GM19240 (cell line): ENCODE results near the gene PI4KA.

Source experiments
- DNase-seq: peaks from one replicate; pipeline ENCODE4 v3.0.0; 2011; ENCODE audit warnings: low spot score; ENCODE audit not compliant: insufficient read length

Gene PI4KA

GRCh38 chr22:20794650-20795413 is 63.8 kb downstream of the PI4KA start:
- DNase-seq = no peak

DNA sequence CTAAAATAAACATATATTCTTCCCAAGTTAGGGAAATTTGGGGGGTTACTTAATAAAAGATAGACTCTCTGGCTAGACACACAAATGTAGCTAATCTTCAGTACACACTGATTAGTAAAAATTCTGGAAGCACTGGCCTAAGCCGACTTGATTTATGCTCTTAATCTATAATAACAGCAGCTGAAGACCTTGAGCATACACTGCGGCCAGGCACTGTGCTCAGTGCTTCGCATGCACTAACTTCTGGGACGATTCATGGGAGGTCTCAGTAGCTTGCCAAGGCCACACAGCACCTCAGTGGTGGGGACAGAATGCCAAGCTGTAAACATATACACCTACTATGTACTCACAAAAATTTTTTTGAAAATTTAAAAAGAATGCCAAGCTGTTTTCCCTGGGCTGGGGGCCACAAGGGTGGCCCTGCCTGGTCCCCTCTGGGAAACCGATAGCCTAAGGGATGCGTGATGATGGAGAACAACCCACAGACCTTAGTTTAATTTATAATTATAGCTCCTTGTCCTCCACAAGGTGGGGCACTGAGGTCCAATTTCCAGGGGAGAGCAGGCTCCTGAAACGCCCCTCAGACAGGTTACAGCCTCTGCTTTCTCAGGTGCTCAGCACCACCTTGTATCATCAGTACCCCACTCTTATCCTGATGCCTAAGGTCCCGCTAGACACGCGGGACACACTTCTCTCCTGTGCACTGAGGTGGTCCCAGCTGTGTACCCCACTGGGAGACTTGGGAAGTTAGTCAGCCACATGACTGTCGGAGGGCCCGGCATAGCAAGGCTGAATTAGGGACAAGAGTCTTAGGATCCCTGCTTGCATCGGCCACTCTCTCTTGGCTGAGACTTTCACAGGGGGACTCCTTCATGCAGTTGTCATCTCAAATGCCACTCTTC is 64.6 kb downstream of the PI4KA start:
- DNase-seq = no peak

- DNase-seq = no peak
These were observed 65.5 kb downstream of the PI4KA start for GRCh38 chr22:20792966-20793728.

DNA sequence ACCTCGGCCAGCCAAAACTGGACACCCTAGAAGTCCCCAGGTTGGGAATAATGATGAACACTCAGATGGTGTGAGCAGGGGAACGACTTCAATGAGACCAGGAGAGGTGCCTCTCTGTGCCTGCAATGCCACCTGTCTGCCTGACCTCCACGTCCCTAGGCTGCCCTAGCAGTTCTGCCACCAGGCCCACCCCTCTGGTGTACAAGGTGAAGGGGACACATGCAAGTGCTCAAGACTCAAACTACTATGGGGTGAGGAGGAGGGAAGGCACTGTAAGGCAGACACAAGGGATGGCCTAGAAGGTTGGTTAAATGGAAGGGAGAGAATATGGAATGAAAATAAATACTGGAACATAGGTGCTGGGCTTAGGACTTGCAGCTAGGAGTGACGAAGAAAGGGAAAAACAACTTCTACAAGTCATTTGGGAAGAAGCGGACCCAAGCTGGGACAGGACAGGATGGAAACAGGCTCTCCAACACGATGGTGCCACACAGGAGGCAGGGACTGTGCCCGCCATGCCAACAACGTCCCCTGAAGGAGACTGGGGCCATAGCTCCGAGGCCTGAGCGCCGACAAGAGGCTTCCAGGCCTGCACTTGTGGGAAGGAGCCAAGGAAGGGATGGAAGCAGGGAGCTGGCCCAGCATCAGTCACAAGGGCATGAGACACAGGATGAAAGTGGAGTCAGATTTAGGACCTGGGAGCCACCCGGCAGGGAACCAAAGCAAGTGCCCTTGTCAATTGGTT is 66.2 kb downstream of the PI4KA start:
- no peak for DNase-seq

GRCh38 chr22:20788627-20789344 is 69.8 kb downstream of the PI4KA start:
- DNase-seq = no peak

DNA sequence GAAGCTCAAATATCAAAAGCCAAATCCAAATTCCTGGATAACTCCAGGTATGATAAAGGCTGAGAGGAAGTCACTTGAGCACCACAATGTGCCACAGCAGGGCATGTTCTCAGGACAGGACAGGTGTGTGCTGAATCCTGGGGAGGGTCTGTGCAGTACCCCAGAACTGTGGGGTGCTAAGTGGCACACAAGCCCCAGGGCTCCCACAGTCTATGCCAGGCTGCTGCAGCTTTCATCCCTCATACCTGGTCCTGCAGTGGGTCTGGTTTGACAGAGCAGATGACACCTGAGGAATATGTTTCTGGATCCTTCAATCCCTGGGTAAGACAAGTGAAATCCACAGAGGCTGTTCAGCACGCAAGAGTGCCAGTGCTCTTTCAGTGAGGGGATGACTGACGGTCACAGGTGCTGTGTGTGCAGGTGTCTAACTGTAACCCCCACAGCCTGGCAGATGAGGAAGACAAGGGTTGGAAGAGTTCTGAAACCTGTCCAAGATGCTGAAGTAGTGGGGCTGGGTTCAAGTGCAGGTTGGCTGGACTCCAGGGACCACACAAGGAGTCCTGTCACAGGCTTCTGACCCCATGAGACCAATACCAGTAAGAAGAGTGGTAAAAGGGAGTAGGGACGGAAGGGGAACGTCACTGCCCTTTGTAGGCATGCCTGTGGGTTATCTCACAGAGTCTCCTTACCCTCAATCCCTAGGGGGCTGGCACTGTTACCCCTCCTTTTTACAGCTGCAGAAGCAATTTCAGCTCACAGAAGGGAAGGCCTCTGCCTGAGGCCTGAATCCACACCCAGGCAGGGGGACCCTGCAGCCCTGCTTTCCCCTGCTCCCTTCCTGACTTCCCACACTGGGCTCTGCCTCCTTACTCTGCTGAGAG is 70.6 kb downstream of the PI4KA start:
- no peak for DNase-seq

DNA sequence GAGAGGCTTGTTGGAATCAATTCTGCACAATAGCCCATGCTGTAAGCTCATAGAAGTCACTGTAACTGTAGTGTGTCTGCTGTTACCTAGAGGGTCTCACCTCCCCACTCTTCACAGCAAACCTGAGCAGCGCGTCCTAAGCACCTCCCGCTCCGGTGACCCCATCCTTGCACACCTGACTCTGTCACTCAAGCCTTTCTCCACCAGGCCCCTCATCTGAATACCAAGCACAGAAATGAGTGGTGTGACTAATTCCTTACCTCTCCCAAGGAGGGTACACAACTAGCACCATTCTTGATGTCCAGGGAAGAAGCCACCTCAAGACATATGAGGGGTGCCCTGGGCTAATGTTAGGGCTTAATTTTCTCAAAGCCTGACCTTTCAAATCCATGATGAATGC is 71.4 kb downstream of the PI4KA start:
- no peak for DNase-seq

GRCh38 chr22:20786536-20786979 is 72.1 kb downstream of the PI4KA start:
- no peak for DNase-seq

DNA sequence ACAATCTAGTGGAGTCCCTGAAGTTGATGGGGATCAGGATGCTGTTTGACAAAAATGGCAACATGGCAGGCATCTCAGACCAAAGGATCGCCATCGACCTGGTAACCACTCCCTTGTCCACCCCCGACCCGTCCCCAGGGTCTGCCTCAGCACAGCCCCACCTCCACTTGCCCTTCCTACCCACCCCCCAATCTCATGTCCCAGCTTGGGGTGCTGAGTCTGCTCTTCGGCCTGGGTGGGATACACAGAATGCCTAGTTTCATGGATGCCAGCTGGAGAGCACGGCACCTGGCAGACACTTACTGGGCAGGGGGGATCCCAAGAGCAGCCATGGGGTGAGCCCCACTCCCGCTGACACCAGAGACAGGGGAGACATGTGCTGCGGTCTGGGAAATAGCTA is 72.6 kb downstream of the PI4KA start:
- no peak for DNase-seq

DNA sequence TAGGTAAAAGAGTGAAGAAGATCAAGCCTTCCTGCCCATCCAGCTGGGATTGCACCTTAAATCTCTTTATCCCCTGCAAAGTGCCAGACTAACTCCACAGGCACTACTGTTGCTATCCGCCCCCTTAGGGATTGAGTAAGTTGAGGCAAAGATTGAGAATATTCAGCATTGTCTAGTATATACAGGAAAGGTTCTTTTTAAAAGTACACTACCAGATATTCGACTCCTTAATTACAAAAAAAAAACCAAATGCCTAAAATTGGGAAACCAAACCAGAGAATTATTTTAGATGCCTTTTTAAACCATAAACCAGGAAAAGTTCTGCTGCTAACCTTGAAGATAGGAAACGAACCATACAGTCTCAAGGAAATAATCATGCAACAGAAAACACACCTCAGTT is 73.2 kb downstream of the PI4KA start:
- no peak for DNase-seq

DNA sequence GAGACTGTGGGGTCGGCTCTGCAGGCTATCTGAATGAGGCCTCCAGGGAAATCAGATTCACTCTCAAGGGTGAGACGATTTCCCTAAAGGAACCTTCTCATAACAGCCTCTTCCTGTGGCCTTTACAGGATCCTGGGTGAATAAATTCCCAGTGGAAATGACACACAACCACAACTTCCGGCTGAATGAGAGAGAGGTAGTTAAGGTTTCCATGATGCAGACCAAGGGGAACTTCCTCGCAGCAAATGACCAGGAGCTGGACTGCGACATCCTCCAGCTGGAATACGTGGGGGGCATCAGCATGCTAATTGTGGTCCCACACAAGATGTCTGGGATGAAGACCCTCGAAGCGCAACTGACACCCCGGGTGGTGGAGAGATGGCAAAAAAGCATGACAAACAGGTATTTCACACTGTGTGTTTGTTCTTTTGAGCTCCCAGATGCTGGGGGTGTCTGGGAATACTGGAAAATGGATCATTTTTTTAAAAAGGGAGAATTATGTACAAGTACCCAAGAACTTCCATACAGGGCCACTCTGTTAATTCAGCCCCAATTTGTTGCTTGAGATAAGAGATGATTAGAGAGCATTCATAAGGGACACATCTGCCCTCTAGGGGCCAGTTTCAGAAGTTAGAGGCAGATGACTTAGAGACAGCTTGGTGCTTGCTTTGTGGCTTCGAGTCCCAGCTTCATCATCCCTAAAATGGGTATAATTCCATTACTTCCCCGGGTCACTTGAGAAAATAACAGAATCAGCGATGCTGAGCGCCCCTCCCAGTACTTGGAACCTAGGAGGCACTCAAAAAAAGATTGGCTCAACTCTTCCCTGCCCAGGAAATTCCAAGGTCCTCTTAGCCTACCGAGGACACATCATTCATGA is 74.5 kb downstream of the PI4KA start:
- DNase-seq = peak; percentile 47

GRCh38 chr22:20783300-20783673 is 75.3 kb downstream of the PI4KA start:
- no peak for DNase-seq

DNA sequence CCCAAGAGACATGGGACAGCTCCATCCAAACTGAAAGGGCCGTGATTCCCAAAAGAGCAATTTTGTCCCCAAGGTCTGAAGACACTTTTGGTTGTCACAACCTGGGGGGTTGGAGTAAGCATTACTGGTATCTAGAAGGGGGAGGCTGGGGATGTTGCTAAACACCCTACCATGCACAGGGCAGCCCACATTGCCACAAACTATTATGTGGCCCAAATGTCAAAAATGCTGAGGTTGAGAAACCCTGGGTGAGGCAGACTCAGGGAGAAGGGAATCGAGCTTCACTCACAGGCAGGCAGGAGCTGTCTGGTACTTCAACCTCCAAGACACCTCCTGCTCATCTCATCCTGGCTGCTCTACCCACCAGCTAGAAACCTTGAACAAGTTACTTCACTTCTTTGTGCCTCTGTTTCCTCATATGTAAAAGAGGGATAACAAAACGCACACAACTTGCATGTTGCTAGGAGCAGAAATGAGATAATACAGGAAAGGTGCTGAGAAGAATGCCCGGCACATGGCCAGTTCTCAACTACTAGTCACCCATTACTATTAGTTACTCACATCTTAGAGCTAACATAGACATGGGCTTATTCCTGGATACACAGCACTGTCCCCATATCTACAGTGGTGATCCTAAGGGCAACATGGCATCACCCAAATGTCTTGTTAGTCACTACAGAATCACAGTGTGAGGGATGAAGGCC is 75.9 kb downstream of the PI4KA start:
- no peak for DNase-seq

GRCh38 chr22:20782083-20782482 is 76.5 kb downstream of the PI4KA start:
- DNase-seq = no peak

DNA sequence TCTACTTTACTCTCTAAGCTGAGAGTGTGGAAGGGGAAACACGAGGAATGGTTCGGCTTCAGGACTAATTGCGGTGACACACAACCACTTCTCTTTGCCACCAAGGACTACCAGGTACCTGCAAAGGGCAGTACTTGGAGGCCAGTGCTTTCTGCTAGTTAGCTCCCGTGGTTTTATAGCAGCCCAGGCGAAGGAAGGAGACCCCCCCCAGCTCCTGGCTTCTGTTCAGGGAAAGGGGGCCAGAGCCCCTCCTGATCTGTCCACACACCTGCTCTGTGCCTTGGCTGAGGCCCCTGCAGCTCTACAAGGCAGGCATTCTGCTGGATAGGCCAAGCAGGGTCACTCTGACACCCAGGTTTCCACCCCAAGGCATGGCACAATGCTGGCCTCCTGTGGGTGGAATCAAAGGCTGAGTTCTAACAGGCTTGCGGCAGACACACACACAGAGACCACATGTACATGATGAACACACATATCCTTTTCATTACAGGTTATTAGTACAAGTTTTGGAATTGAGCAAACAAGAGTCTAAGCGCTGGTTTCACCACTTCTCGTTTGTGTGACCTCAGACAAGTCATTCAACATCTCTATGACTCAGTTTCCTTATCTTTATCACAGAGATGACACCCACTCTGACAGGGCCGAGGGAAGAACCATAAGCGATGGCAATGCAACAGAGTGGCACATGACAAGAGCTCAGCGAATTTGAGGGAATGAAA is 77.2 kb downstream of the PI4KA start:
- no peak for DNase-seq

DNA sequence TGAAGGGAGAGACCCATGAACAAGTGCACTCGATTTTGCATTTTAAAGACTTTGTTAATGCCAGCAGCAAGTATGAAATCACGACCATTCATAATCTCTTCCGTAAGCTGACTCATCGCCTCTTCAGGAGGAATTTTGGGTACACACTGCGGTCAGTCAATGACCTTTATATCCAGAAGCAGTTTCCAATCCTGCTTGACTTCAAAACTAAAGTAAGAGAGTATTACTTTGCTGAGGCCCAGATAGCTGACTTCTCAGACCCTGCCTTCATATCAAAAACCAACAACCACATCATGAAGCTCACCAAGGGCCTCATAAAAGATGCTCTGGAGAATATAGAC is 78.8 kb downstream of the PI4KA start:
- no peak for DNase-seq
